GM10266 (cell line): ENCODE data around the gene TSR3.

Experiments used
- DNase-seq: peaks from one replicate; pipeline ENCODE4 v3.0.0; 2012; ENCODE audit errors: extremely low spot score
- CTCF ChIP-seq: IDR thresholded peaks from 2 replicates; pipeline ENCODE4 v1.5.1; 2012; ENCODE audit warnings: mild to moderate bottlenecking, low read depth; ENCODE audit not compliant: control insufficient read depth, insufficient read depth; ENCODE audit errors: missing control alignments

Gene TSR3

GRCh38 chr16:1394367-1394951 lies 42.8 kb upstream of the TSR3 start:
- DNase-seq = no peak
- no peak for TF ChIP-seq CTCF

- no peak for DNase-seq
- no peak for TF ChIP-seq CTCF
Observed at GRCh38 chr16:1393613-1394176, 42.0 kb upstream of the TSR3 start.

- no peak for TF ChIP-seq CTCF
- no peak for DNase-seq
Observed at GRCh38 chr16:1392826-1393225, 41.1 kb upstream of the TSR3 start.

GRCh38 chr16:1390239-1390779 lies 38.6 kb upstream of the TSR3 start:
- no peak for DNase-seq
- TF ChIP-seq CTCF = no peak

GRCh38 chr16:1389762-1390161 lies 38.1 kb upstream of the TSR3 start:
- DNase-seq = no peak
- TF ChIP-seq CTCF = no peak

GRCh38 chr16:1387331-1387730 lies 35.7 kb upstream of the TSR3 start:
- no peak for TF ChIP-seq CTCF

GRCh38 chr16:1385232-1385631 lies 33.6 kb upstream of the TSR3 start:
- TF ChIP-seq CTCF = no peak
- no peak for DNase-seq

More at GRCh38 chr16:1387331-1387730, 35.7 kb upstream of the TSR3 start:
- DNase-seq = no peak
